KOPT-K1 (cell line): ENCODE measurements around the gene KCNQ1.

ENCODE experiments used
- H3K27ac ChIP-seq: fragments of 200-600 bp; sonication (generic); 2 replicates; pipeline ENCODE4 v1.5.1; 2016; ENCODE audit warnings: antibody characterized with exemption, mild to moderate bottlenecking, low read depth, low read length; ENCODE audit not compliant: poor library complexity, severe bottlenecking
- H3K36me3 ChIP-seq: fragments of 200-600 bp; sonication (generic); 2 replicates; pipeline ENCODE4 v1.5.1; 2017; ENCODE audit warnings: antibody characterized with exemption, mild to moderate bottlenecking, low read length, moderate library complexity; ENCODE audit not compliant: insufficient read depth
- H3K9me3 ChIP-seq: fragments of 200-600 bp; sonication (generic); 2 replicates; pipeline ENCODE4 v1.5.1; 2017; ENCODE audit warnings: antibody characterized with exemption, low read length, mild to moderate bottlenecking; ENCODE audit not compliant: insufficient read depth, poor library complexity, severe bottlenecking

The KCNQ1 gene

GRCh38 chr11:2417856-2418692 is 26.7 kb upstream of the KCNQ1 start:
- no peaks in the 10 kb centered on the region for H3K9me3 ChIP-seq
- no peak overlapping the region for H3K27ac ChIP-seq
- no peaks in the 10 kb centered on the region for H3K36me3 ChIP-seq

- no peak overlapping the region for H3K27ac ChIP-seq
- H3K9me3 ChIP-seq: no peaks in the 10 kb centered on the region
- no peaks in the 10 kb centered on the region for H3K36me3 ChIP-seq
These were observed 26.0 kb upstream of the KCNQ1 start for GRCh38 chr11:2418693-2419360.

DNA sequence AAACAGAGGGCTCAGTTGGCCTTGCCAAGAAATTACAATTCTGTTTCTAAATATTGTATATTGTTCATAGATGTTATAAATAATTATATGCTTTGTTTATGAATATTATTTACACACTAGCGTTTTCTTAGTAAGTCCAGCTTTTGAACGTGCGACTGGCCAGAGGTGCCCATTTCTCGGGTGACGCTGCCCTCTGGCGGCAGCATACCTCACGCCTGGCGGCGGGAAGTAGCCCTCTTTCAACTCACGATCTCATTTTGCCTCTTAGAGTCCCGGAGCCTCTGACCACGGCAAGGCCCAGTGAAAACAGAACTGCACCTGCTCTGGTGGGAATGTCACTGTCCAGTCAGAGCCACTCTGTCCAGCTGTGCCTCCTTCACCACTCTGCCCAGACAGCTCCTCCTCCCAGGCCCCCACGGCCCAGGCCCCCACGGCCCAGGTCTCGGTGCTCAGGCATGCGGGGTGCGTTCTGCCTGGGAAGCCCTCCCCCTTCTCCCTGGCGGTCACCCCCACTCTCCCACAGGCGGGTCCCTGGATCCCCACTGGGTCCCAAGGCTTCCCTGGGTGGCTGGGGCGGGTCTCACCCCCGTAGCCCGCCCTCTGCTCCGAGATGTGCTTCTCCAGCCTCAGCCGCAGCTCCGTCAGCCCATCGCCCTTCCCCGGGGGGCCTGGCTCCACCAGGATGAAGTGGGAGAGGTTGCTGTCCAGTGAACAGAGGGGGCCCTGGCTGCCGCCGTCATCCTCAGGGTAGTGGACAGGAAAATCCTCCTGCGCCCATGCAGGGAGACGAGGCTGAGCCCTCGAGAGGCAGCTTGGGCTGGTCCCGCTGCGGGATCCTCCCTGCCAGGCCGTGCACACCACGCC is 24.9 kb upstream of the KCNQ1 start:
- Histone ChIP-seq H3K9me3 (no peaks in the 10 kb centered on the region), H3K27ac (no peak overlapping the region), H3K36me3 (no peaks in the 10 kb centered on the region)

GRCh38 chr11:2420502-2421225 is 24.1 kb upstream of the KCNQ1 start:
- Histone ChIP-seq H3K36me3 (no peaks in the 10 kb centered on the region), H3K27ac (no peak overlapping the region), H3K9me3 (no peaks in the 10 kb centered on the region)

- no peak overlapping the region for H3K27ac ChIP-seq
- no peaks in the 10 kb centered on the region for H3K36me3 ChIP-seq
- H3K9me3 ChIP-seq: no peaks in the 10 kb centered on the region
These were observed 23.4 kb upstream of the KCNQ1 start for GRCh38 chr11:2421226-2421994.

DNA sequence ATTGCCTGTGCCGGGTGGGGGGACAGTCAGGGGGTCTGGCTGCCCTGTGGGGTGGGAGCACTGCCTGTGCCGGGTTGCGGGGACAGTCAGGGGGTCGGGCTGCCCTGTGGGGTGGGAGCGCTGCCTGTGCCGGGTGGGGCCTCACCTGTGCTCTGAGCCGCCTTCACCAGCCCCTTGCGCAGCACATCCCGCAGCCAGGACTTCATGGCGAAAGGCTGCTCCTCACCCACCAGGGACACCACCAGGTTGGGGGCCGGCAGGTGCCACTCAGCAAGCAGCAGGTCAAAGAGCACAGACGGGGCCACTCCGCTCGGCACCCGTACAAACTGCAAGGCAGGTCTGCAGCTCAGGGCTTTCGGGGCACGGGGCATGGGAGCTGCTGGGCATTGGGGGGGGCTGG is 22.8 kb upstream of the KCNQ1 start:
- Histone ChIP-seq H3K9me3 (no peaks in the 10 kb centered on the region), H3K27ac (no peak overlapping the region), H3K36me3 (no peaks in the 10 kb centered on the region)

DNA sequence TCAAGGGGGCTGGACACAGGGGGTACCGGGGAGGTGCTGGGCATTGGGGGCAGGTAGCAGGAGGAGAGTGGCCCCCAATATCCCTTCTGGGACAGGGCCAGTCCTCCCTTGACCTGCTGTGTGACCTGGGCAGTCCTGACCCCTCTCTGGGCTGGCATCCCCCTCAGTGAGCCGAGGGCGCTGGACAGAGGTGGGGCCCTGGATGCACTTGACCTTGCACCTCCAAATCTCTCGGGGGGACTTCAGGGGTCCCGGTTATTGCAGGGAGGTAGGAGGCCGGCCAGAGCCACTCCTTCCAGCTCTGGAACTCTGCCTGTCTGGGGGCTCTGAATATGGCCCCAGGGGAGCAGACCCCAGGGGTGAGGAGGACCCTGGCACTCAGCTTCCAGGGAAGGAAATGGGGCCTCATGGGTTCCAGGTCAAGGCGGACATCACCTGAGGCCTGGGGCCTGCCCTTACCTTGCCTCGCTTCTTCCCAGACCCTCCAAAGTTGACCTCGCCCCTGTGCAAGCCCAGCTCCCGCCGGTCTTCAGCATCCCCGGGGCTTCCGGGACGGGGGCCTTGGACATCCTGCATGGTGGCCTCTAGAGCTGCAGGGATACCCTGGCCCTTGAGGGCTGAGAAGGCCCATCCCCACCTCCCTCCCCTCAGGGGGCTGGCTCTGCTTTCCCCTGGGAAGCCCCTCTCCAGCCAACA is 22.2 kb upstream of the KCNQ1 start:
- Histone ChIP-seq H3K27ac (no peak overlapping the region), H3K36me3 (no peaks in the 10 kb centered on the region), H3K9me3 (no peaks in the 10 kb centered on the region)

- no peak overlapping the region for H3K27ac ChIP-seq
- no peaks in the 10 kb centered on the region for H3K36me3 ChIP-seq
- no peaks in the 10 kb centered on the region for H3K9me3 ChIP-seq
These were observed 21.4 kb upstream of the KCNQ1 start for GRCh38 chr11:2423157-2424025.

- H3K9me3 ChIP-seq: no peaks in the 10 kb centered on the region
- no peak overlapping the region for H3K27ac ChIP-seq
- no peaks in the 10 kb centered on the region for H3K36me3 ChIP-seq
These were observed 19.9 kb upstream of the KCNQ1 start for GRCh38 chr11:2424811-2425495.

DNA sequence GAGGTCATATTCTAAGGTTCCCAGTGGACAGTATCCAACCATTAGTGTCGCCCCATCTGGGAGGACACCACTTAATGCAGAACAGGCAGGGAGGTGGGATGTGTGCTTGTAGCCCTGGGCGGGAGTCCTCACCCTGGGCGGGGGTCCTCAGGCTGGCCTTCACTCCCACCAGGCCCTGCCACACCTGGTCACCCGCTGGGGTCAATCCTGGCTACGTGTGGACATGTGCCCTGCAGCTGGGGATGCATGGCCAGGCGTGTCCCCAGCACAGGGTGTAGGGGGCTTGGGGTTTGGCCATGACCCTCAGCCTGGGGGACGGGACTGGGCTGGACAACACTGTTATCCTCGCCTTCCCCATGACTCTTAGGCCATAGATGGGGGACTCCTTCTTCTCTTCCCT is 19.3 kb upstream of the KCNQ1 start:
- Histone ChIP-seq H3K9me3 (no peaks in the 10 kb centered on the region), H3K27ac (no peak overlapping the region), H3K36me3 (no peaks in the 10 kb centered on the region)

DNA sequence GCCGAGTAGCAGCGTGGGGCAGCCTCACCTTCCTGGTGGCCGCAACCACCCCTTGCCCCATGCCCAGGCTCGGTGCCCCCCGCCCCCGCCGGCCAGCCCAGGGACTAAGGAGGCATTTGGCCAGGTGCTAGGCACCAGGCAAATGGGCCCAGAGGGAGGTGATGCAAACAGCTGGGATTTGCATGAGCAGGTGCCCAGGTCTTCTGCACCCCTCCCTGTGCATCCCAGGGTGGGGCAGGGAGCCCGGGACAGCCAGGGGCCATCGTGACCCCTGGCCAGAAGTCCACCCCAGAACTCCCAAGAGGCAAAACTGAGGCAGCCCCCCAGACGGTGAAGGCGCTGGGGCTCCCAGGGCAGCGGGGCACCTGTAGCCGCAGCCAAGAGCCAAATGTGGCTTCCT is 18.6 kb upstream of the KCNQ1 start:
- no peaks in the 10 kb centered on the region for H3K36me3 ChIP-seq
- no peak overlapping the region for H3K27ac ChIP-seq
- no peaks in the 10 kb centered on the region for H3K9me3 ChIP-seq

DNA sequence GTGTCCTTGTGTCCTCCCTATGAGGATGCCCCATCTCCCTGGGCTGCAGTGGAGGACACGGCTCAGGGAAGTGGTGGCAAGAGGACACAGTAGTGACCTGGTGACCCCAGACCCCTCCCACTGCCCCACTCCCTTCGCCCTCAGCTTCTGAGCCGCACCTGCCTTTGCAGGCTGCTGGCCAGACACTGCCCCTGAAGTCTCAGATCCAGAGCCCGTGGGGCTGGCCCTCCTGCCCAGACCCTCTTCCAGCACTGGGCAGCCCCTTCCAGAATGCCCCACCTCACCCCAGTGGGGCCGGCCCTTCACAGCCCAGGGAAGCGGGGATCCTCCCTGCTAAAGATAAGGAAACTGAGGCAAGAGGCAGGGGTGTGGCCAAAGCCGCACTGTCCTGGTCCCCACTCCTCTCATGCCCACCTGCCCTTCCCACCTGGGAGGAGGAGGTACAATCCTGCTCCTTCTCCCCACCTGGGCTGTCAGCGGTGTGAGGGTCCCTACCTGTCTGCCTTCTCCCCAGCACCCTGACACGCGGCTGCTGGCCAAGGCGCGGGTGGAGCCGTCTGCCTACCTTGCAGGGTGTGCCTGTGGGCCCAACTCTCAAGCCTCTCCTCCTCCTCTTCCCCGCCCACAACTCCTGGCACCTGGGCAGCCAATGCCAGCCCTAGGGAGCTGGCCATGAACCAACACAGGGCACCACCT is 17.8 kb upstream of the KCNQ1 start:
- no peaks in the 10 kb centered on the region for H3K36me3 ChIP-seq
- no peaks in the 10 kb centered on the region for H3K9me3 ChIP-seq
- no peak overlapping the region for H3K27ac ChIP-seq
